Activated T-helper 2 cell treated with anti-CD3 and anti-CD28 coated beads, Interferon-gamma antibody, Interleukin-2, Interleukin-4, amounts not matched to agents 10 μg/mL and 5 μg/mL and 100 μg/mL, durations not matched to agents 14 hours and 24 hours and 36 hours (primary cell): ENCODE results near the gene MEF2C. TPM values are rescaled to one million over a fixed set of nuclear protein-coding genes. Genes with fewer than 3 reads are reported as not detected.

ENCODE experiments used
- DNase-seq: peaks from one replicate; pipeline ENCODE4 v3.0.0; 2021; ENCODE audit warnings: low spot score
- H3K27ac Mint-ChIP-seq: one replicate; pipeline ENCODE4 v1.8.0; 2021; ENCODE audit warnings: mixed read lengths
- H3K27me3 Mint-ChIP-seq: one replicate; pipeline ENCODE4 v1.8.0; 2021; ENCODE audit warnings: low read depth, mixed read lengths
- H3K36me3 Mint-ChIP-seq: one replicate; pipeline ENCODE4 v1.8.0; 2021; ENCODE audit warnings: low read depth, mixed read lengths
- H3K4me1 Mint-ChIP-seq: one replicate; pipeline ENCODE4 v1.8.0; 2021; ENCODE audit warnings: low read depth, mixed read lengths
- H3K4me3 Mint-ChIP-seq: one replicate; pipeline ENCODE4 v1.8.0; 2021; ENCODE audit warnings: low read depth, mild to moderate bottlenecking, moderate library complexity, mixed read lengths
- H3K9me3 Mint-ChIP-seq: one replicate; pipeline ENCODE4 v1.8.0; 2021; ENCODE audit warnings: mixed read lengths
- intact Hi-C: fragments of 100-400 bp; cut with micrococcal nuclease; formaldehyde crosslinking; loops from one replicate; pipeline ENCODE4 v1.15.1; 2023
- total RNA-seq: library from RNA; stranded (reverse); gene quantifications from 2 replicates; pipeline ENCODE4 v1.2.3, GENCODE V29; 2022

Gene MEF2C
- total RNA-seq, 1 donor from 2014 or later: 0.25 TPM

DNA sequence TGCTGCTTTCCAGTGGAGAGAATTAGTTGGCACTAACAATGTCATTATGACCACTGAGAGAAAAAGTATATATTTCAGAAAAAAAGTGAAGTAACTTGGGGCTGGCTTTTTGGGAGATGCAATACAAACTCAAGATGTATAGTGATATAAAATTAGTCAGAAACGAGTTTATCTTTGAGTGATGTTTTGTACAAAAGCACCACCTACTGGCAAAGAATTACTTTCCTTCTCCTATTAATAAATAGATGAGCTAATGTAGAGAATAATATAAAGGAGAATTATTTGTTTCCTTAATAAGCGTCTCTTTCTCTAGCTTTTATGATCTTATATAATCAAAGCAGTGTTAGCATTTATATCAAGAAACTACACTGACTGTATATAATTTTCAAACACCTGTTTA lies 158.8 kb downstream of the MEF2C start:
- Mint-ChIP-seq H3K27me3 (peaks cover 6% of the 10 kb centered on the region), H3K9me3 (no peaks in the 10 kb centered on the region), H3K36me3 (no peaks in the 10 kb centered on the region), H3K27ac (no peak overlapping the region), H3K4me1 (no peaks in the 10 kb centered on the region), H3K4me3 (no peak overlapping the region)
- DNase-seq: no peak
- intact Hi-C loops: no loop called here

DNA sequence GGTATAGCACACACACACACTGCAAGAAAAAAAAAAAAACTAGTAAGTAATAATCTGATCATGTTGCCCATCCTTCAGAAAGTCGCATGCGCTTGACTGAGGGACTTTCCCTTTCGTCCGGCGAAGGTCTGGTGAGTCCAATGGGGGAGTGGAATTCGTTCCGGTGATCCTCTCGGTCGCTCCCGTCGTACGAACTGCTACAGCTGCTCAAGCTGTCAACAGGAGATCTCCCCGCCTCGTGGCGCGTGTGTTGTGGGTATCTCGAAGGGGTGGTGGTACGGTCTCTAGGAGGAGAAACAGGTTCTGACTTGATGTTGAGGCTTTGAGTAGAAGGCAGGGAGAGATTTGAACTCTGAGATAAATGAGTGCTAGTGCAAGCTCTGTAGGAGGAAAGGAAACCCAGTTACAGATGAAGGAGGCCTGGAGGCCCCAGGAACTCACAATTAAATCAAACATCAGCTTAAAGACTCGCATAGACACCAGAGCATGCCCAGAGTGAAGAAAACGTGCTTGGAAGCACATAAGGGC lies 160.4 kb downstream of the MEF2C start:
- peaks cover 7% of the 10 kb centered on the region for H3K27me3 Mint-ChIP-seq
- H3K9me3 Mint-ChIP-seq: no peaks in the 10 kb centered on the region

DNA sequence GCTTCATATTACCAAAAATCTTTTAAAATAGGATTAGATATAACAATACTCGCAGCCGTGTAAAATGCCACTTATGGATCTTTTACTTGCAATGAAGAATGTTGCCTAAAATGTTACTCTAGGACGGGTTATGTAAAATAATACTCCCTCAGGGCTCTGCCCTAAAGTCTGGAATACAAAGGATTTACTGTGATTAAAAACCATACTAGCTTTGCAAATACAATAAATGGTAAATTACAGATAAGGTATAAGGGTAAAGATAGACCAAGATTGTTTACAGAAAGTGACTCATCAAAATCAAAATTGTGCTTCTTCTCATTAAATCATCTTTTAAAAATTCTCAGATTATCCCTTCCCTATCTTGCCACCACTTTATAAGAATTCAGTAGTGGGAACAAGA lies 163.6 kb downstream of the MEF2C start:
- Mint-ChIP-seq H3K27ac (no peak overlapping the region), H3K36me3 (no peaks in the 10 kb centered on the region), H3K4me1 (no peaks in the 10 kb centered on the region), H3K27me3 (peaks cover 6% of the 10 kb centered on the region), H3K4me3 (no peak overlapping the region), H3K9me3 (no peaks in the 10 kb centered on the region)
- DNase-seq: no peak
- intact Hi-C loops: no loop called here

More for the DNA sequence above, 160.4 kb downstream of the MEF2C start:
- DNase-seq: no peak
- no peaks in the 10 kb centered on the region for H3K36me3 Mint-ChIP-seq
- H3K4me1 Mint-ChIP-seq: no peaks in the 10 kb centered on the region
- no peak overlapping the region for H3K27ac Mint-ChIP-seq
- H3K4me3 Mint-ChIP-seq: no peak overlapping the region
- intact Hi-C loops: no loop called here

DNA sequence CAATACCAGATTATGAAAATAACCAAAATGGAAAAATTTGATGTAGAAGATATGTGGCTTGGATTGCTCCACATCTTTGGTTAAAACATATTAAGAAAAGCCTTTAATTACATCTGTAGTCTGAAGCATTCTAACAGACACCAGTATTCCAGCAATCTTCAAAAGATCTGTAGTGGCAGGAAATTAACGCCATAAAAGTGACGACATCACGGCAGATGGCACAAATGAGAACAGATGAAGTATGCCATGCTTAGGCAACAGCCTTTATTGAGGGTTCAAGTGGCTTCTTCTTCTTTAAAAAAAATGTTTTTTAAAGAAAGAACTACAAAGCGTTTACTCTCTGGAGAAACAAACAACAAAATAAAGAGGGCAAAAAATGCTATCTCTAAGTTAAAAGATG lies 164.2 kb downstream of the MEF2C start:
- no peak for DNase-seq
- no peaks in the 10 kb centered on the region for H3K4me1 Mint-ChIP-seq
- H3K36me3 Mint-ChIP-seq: no peaks in the 10 kb centered on the region
- intact Hi-C loops: no loop called here
- no peaks in the 10 kb centered on the region for H3K9me3 Mint-ChIP-seq
- no peak overlapping the region for H3K4me3 Mint-ChIP-seq
- no peak overlapping the region for H3K27ac Mint-ChIP-seq
- peaks cover 6% of the 10 kb centered on the region for H3K27me3 Mint-ChIP-seq

DNA sequence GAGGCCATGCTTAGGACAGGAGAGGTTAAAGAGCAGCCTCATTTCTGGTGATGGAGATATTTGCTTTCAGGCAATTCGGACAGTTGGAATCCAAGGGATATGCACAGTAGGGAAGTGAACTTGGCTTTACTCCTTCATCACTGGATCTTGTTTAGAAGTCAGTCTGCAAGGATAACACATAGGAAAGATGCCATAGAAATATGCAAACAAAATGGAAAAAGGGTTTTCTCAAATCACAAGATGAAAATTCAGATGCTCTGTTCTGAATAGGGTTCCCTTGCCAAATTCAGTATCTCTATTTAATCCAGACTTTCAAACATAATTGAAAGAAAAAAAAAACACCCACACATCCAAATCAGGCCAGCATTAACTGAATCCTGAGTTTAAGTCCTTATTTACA lies 166.9 kb downstream of the MEF2C start:
- Mint-ChIP-seq H3K27ac (no peak overlapping the region), H3K9me3 (no peaks in the 10 kb centered on the region), H3K4me1 (no peaks in the 10 kb centered on the region), H3K4me3 (no peak overlapping the region), H3K36me3 (no peaks in the 10 kb centered on the region), H3K27me3 (peaks cover 6% of the 10 kb centered on the region)
- intact Hi-C loops: no loop called here
- DNase-seq: no peak

DNA sequence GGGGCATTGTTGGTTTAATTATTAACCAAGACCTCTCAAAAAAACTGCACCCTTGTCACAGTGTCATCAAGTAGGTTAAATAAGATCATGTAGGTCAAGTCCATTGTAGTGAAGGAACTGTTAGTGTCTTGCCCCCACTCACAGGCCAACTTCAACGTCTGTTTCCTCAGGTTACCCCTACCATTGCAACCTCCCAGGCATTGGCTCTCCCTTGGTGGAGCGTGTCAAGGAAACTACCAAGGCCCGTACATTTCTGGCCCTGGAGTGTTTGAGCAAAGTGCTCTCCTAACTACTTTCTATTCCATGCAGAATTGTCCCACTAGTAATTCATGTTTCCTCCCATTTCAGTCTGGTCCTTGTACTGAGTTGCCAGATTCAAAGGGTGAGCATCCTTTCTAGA lies 167.5 kb downstream of the MEF2C start:
- Mint-ChIP-seq H3K27me3 (peaks cover 6% of the 10 kb centered on the region), H3K4me3 (no peak overlapping the region), H3K4me1 (no peaks in the 10 kb centered on the region), H3K27ac (no peak overlapping the region), H3K9me3 (no peaks in the 10 kb centered on the region), H3K36me3 (no peaks in the 10 kb centered on the region)
- DNase-seq: no peak
- intact Hi-C loops: no loop called here

DNA sequence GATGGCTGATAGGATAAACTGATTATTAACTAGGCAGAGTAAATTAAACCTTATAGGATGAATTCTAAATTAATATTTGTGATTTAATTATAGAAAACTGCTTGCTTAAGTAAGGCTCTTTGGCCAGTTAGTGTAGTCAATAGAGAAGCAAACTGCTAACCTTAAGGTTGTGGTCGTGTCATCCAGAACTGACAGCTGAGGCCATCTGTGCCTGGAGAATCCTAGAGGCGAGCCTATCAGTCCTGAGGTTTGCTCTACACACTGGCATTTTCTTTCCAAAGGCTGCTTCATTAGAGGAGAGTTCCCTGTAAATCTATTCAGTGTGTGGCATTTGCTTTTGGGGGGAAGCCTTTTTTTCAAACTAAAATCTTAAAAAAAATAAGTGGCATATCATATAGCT lies 169.2 kb downstream of the MEF2C start:
- Mint-ChIP-seq H3K27ac (no peak overlapping the region), H3K36me3 (no peaks in the 10 kb centered on the region), H3K9me3 (no peaks in the 10 kb centered on the region), H3K4me1 (no peaks in the 10 kb centered on the region), H3K4me3 (no peak overlapping the region), H3K27me3 (peaks cover 6% of the 10 kb centered on the region)
- no peak for DNase-seq
- intact Hi-C loops: no loop called here

DNA sequence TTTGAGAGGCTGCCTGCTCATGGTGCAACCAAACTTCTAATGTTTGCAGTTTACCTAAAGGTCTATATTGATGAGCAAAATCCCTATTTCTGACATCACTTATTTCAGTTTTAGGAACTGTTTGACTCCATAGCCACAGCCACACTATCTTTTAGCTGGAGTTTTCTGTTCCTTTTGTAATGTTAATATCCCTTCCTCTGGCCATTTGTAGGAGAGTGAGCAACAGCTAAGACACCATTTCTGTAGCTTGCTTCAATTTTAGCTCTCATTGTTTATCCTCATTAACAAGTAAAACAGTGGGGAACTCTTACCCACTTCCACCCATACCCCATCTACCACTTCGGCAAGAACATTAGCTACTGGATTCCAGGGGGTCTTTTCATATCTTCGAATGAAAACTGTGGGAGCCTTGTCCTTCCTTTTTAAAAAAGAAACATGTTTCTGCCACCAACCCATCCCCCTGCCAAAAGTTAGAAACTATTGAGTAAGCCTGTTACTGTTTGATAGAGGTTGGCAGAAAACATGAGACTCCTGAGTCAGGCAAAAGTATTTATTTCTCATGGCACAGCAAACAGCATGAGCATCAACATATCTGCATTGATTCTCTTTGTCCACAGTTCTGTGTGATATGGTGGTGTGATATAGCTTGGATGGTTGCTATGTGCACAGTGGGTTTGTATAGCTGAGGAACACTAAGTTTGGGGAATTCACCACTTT lies 174.1 kb downstream of the MEF2C start:
- no peak overlapping the region for H3K4me3 Mint-ChIP-seq
- DNase-seq: no peak
- no peaks in the 10 kb centered on the region for H3K9me3 Mint-ChIP-seq
- no peak overlapping the region for H3K27ac Mint-ChIP-seq
- H3K36me3 Mint-ChIP-seq: no peaks in the 10 kb centered on the region
- H3K4me1 Mint-ChIP-seq: no peaks in the 10 kb centered on the region
- H3K27me3 Mint-ChIP-seq: no peaks in the 10 kb centered on the region
- intact Hi-C loops: no loop called here

DNA sequence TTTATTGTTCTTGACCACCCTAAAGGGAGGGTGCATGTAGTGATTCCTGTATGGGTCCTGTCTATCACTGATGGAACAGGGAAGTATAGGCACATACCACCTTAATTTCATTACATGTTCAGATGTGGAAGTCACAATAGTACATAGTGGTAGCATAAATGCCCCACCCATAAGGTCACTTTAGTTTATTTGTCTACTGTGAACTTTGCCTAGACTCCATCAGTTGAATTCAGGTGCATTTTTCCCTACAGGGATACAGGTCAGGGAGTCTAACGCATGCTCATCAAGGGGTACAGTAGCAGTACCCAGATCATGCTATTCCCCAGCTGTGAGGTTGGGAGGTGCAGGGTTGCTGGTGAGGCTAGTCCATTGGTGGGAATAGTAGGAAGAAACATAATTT lies 175.0 kb downstream of the MEF2C start:
- H3K4me3 Mint-ChIP-seq: no peak overlapping the region
- DNase-seq: no peak
- H3K27ac Mint-ChIP-seq: no peak overlapping the region
- no peaks in the 10 kb centered on the region for H3K4me1 Mint-ChIP-seq
- H3K36me3 Mint-ChIP-seq: no peaks in the 10 kb centered on the region
- no peaks in the 10 kb centered on the region for H3K9me3 Mint-ChIP-seq
- H3K27me3 Mint-ChIP-seq: no peaks in the 10 kb centered on the region
- intact Hi-C loops: no loop called here

DNA sequence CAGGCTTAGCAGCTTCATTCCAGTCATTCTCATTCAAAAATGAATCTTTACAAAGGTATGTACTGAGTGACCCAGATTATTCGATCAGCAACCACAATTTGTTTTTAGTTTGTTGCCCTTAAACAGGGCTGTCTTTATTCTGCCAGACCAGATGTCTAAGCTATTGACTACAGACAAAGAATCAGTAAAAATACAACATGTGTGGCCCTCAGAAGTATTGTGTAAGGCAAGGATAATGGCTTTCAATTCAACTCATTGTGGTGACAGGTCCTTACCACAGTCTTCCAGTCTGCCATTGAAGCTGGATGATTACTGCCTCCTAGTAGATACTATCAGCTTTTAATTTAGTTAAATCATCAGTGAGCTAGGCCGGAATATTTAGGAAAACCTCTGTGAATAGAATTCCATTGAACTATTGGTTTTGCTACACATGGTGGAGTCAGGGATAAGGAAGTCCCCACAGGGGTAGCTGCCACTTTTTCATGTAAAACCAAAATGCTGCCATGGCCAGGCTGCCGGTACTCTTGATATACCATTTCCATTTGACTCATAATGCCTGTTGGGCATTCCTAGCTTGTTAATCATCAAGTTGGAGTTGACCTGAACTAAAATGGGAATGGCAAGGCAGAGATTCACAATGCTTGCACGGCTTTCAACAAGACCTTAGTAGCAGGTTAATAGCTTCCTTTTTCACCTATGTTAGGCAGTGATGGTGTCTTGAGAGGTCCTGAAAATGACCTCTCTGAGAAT lies 175.6 kb downstream of the MEF2C start:
- Mint-ChIP-seq H3K27me3 (no peaks in the 10 kb centered on the region), H3K4me1 (no peaks in the 10 kb centered on the region), H3K9me3 (no peaks in the 10 kb centered on the region), H3K27ac (no peak overlapping the region), H3K36me3 (no peaks in the 10 kb centered on the region), H3K4me3 (no peak overlapping the region)
- intact Hi-C loops: no loop called here
- no peak for DNase-seq

DNA sequence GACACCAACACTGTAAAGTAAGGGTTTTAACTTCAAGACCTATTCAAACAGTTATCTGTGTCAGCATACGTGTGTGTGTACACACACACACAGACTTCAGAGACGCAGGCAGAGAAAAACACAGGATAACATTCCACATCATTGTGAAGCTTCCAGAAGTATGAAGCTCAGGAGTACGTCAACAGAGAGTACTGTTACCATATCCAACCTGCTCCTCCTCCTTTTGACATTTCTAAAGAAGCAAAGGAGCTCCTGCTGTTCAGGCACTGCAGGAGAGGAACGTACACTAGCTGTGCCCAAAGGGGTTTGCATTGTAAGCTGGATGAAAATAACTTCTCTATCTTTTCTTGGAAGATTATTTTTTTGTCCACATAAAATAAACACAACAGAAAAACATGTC lies 180.7 kb downstream of the MEF2C start:
- Mint-ChIP-seq H3K27me3 (peaks cover 22% of the 10 kb centered on the region), H3K27ac (no peak overlapping the region), H3K9me3 (no peaks in the 10 kb centered on the region), H3K36me3 (no peaks in the 10 kb centered on the region), H3K4me1 (no peaks in the 10 kb centered on the region), H3K4me3 (no peak overlapping the region)
- intact Hi-C loops: no loop called here
- DNase-seq: no peak

DNA sequence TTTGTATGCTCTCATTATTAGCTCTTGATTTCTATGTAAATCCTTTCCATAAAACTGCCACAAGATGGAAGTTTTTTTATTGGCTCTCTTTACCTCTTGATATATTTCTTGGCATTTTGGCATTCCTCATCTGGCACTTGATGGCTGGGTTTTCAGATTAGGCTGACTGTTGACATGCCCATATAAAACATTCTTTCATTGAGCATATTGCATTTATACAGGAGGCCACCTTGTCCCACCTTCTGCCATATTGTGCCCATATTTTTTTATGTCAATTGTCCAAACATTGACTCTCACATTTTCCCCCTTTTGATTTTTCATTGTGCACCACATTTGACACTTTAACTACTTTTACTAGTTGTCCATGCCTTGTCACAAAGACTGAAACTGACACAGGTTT lies 182.9 kb downstream of the MEF2C start:
- DNase-seq: no peak
- H3K27ac Mint-ChIP-seq: no peak overlapping the region
- no peak overlapping the region for H3K4me3 Mint-ChIP-seq
- H3K4me1 Mint-ChIP-seq: no peaks in the 10 kb centered on the region
- peaks cover 38% of the 10 kb centered on the region for H3K27me3 Mint-ChIP-seq
- H3K36me3 Mint-ChIP-seq: no peaks in the 10 kb centered on the region
- H3K9me3 Mint-ChIP-seq: no peaks in the 10 kb centered on the region
- intact Hi-C loops: no loop called here

DNA sequence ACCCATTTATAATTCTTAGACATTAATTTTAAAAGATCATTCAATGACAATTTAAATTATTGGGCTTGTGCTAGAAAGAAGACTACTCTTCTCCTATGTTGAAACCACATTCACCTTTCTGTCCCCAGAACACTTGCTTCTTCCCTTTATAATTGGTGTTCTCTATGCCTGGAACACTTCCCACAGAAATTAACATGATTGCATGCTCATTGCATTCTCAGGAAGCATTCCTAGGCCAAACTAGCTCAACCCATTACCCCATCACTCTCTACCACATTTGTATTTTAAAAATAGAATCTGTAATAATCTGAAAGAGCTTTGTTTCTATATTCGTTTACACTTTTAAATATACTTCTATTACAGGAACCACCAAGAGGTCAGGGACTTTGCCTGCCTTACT lies 184.7 kb downstream of the MEF2C start:
- Mint-ChIP-seq H3K27me3 (peaks cover 55% of the 10 kb centered on the region), H3K27ac (no peak overlapping the region), H3K36me3 (no peaks in the 10 kb centered on the region), H3K9me3 (no peaks in the 10 kb centered on the region), H3K4me3 (no peak overlapping the region), H3K4me1 (no peaks in the 10 kb centered on the region)
- intact Hi-C loops: no loop called here
- DNase-seq: no peak
